ENCODE results near the gene CSPG4. TPM values are rescaled to one million over a fixed set of nuclear protein-coding genes. Genes with fewer than 3 reads are reported as not detected.
A peak's percentile ranks its signal among the peaks of the same experiment; 100 is the strongest.
"Not testable (repeated sequence)": the region's sequence is repeated elsewhere in the genome, so short reads cannot be mapped to it uniquely, and the experiment has no call there.

The CSPG4 gene
- total RNA-seq, 6 experiments from 2014 or later: 81.2 to 111 (median 95.7) TPM

GRCh38 chr15:75739791-75740190, 27.1 kb upstream of the CSPG4 start:
- Mint-ChIP-seq H3K4me1 (ENCODE audit: low read depth) (peaks cover 6% of the 10 kb centered on the region; the same call in 1 of the 2 replicates), H3K27ac (no peak overlapping the region), H3K27me3 (ENCODE audit: insufficient read depth) (peaks cover 14% of the 10 kb centered on the region), H3K4me3 (peak overlapping the region; percentile 62), H3K9me3 (no peaks in the 10 kb centered on the region), H3K36me3 (ENCODE audit: low read depth) (no peaks in the 10 kb centered on the region)
- no peak for DNase-seq
- TF ChIP-seq, protein P1, sequence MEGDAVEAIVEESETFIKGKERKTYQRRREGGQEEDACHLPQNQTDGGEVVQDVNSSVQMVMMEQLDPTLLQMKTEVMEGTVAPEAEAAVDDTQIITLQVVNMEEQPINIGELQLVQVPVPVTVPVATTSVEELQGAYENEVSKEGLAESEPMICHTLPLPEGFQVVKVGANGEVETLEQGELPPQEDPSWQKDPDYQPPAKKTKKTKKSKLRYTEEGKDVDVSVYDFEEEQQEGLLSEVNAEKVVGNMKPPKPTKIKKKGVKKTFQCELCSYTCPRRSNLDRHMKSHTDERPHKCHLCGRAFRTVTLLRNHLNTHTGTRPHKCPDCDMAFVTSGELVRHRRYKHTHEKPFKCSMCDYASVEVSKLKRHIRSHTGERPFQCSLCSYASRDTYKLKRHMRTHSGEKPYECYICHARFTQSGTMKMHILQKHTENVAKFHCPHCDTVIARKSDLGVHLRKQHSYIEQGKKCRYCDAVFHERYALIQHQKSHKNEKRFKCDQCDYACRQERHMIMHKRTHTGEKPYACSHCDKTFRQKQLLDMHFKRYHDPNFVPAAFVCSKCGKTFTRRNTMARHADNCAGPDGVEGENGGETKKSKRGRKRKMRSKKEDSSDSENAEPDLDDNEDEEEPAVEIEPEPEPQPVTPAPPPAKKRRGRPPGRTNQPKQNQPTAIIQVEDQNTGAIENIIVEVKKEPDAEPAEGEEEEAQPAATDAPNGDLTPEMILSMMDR (IDR thresholded peaks at IDR 0.05): no peak

- Mint-ChIP-seq H3K4me1 (ENCODE audit: low read depth) (peaks cover 6% of the 10 kb centered on the region; the same call in 1 of the 2 replicates), H3K27me3 (ENCODE audit: insufficient read depth) (peaks cover 14% of the 10 kb centered on the region), H3K9me3 (no peaks in the 10 kb centered on the region), H3K27ac (no peak overlapping the region), H3K36me3 (ENCODE audit: low read depth) (no peaks in the 10 kb centered on the region), H3K4me3 (peak overlapping the region; percentile 93)
- TF ChIP-seq, protein P1 (IDR thresholded peaks at IDR 0.05): no peak
- DNase-seq: peak; percentile 86
Observed at GRCh38 chr15:75738647-75739325, 26.1 kb upstream of the CSPG4 start.

DNA sequence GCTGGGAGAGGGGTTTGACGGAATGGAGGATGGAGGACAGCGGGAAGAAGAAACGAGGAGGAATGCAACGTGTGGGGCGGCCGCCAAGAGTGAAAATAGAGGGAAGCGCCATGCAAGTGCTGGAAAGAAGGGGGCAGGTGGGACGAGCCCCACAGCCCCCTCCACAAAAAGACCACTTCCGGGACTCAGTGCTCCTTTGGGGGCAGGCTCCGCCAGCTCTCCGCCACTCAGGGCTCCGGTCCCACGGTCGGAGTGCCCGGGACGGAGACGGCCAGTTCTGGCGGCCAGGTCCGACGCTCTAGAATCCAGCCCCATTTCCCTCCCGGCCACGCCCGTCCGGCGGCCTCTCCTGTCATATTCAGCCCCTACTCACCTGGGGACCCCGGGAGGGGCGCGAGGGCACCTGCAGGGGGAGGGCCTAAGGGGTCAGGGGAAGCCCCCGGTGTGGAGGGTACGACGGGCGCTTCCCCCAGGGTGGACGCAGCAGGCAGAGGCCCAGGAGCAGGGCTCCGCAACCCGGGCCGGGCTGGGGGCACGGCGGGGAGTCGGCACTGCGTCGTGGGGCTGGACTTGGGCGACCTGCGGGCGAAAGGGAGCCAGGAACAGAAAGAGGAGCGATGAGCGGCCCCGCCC, 25.5 kb upstream of the CSPG4 start:
- Mint-ChIP-seq H3K4me1 (ENCODE audit: low read depth) (peaks cover 6% of the 10 kb centered on the region; the same call in 1 of the 2 replicates), H3K4me3 (peak overlapping the region; percentile 93), H3K27ac (0 out of 2 replicates have a peak overlapping the region, but pooled peaks have one; percentile 36), H3K27me3 (ENCODE audit: insufficient read depth) (peaks cover 16% of the 10 kb centered on the region), H3K36me3 (ENCODE audit: low read depth) (no peaks in the 10 kb centered on the region), H3K9me3 (no peaks in the 10 kb centered on the region)
- TF ChIP-seq, protein P1 (IDR thresholded peaks at IDR 0.05): no peak
- no peak for DNase-seq

- Mint-ChIP-seq H3K4me1 (ENCODE audit: low read depth) (peaks cover 14% of the 10 kb centered on the region), H3K27ac (0 out of 2 replicates have a peak overlapping the region, but pooled peaks have one; percentile 36), H3K4me3 (peak overlapping the region; percentile 93), H3K27me3 (ENCODE audit: insufficient read depth) (peaks cover 16% of the 10 kb centered on the region)
- not testable (repeated sequence) for DNase-seq; H3K36me3 Mint-ChIP-seq (ENCODE audit: low read depth); H3K9me3 Mint-ChIP-seq
Observed at GRCh38 chr15:75737116-75738013, 24.7 kb upstream of the CSPG4 start.

- Mint-ChIP-seq H3K27ac (no peak overlapping the region), H3K36me3 (ENCODE audit: low read depth) (no peaks in the 10 kb centered on the region), H3K4me1 (ENCODE audit: low read depth) (peaks cover 24% of the 10 kb centered on the region), H3K9me3 (no peaks in the 10 kb centered on the region), H3K27me3 (ENCODE audit: insufficient read depth) (peaks cover 12% of the 10 kb centered on the region), H3K4me3 (no peak overlapping the region)
- no peak for DNase-seq
- TF ChIP-seq, protein P1 (IDR thresholded peaks at IDR 0.05): no peak
Observed at GRCh38 chr15:75736256-75736655, 23.6 kb upstream of the CSPG4 start.

GRCh38 chr15:75734861-75735760, 22.5 kb upstream of the CSPG4 start:
- H3K9me3 Mint-ChIP-seq; H3K4me3 Mint-ChIP-seq; H3K27me3 Mint-ChIP-seq (ENCODE audit: insufficient read depth); H3K36me3 Mint-ChIP-seq (ENCODE audit: low read depth); DNase-seq; H3K27ac Mint-ChIP-seq: not testable (repeated sequence)
- H3K4me1 Mint-ChIP-seq (ENCODE audit: low read depth): peaks cover 24% of the 10 kb centered on the region
